ENCODE measurements around the gene SLC35F3.
"Not testable (repeated sequence)": the region's sequence is repeated elsewhere in the genome, so short reads cannot be mapped to it uniquely, and the experiment has no call there.

SLC35F3 gene

DNA sequence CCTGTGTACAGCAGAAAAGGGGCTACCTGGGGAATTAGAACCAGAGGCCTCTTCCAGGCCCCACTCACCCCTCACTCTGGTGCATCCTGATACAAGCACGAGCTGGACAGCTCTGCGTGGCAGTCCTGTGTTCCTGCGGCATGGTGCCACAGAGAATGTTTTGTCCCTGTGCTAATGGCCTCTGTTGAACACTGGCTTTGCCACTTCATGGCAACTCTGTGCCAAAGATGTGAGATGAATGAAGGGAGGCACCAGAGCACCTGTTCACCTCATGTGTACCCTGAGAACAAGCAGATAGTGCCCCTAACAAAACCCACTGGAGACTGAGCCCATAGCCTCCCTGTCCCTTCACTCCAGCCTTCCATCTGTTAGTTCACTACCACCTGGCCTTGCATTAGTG lies 269.5 kb downstream of the SLC35F3 start:
- Histone ChIP-seq H3K36me3 (ENCODE audit: control insufficient read depth, low read length) (no peaks in the 10 kb centered on the region), H3F3A (ENCODE audit: control insufficient read depth, insufficient read depth) (no peaks in the 10 kb centered on the region), H3K4me3 (ENCODE audit: low read length) (no peak overlapping the region), H3K27ac (ENCODE audit: low read depth, low read length) (no peak overlapping the region), H3K27me3 (ENCODE audit: control insufficient read depth, low read length) (no peaks in the 10 kb centered on the region), H4K20me1 (ENCODE audit: control insufficient read depth, insufficient read depth, low read depth, low read length) (no peaks in the 10 kb centered on the region), H3K4me1 (ENCODE audit: control insufficient read depth, low read length) (no peaks in the 10 kb centered on the region), H3K9me2 (replicated peaks; ENCODE audit: control insufficient read depth, low read length) (no peaks in the 10 kb centered on the region), H3K79me2 (ENCODE audit: control insufficient read depth, low read length) (no peaks in the 10 kb centered on the region), H3K9me3 (ENCODE audit: control insufficient read depth, insufficient read depth, low read length) (no peaks in the 10 kb centered on the region), H3K4me2 (ENCODE audit: low read length) (no peak overlapping the region)
- no peak for TF ChIP-seq EZH2phosphoT487 (IDR thresholded peaks at IDR 0.05; ENCODE audit: borderline replicate concordance, low read length)
- TF ChIP-seq, protein P1, sequence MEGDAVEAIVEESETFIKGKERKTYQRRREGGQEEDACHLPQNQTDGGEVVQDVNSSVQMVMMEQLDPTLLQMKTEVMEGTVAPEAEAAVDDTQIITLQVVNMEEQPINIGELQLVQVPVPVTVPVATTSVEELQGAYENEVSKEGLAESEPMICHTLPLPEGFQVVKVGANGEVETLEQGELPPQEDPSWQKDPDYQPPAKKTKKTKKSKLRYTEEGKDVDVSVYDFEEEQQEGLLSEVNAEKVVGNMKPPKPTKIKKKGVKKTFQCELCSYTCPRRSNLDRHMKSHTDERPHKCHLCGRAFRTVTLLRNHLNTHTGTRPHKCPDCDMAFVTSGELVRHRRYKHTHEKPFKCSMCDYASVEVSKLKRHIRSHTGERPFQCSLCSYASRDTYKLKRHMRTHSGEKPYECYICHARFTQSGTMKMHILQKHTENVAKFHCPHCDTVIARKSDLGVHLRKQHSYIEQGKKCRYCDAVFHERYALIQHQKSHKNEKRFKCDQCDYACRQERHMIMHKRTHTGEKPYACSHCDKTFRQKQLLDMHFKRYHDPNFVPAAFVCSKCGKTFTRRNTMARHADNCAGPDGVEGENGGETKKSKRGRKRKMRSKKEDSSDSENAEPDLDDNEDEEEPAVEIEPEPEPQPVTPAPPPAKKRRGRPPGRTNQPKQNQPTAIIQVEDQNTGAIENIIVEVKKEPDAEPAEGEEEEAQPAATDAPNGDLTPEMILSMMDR (IDR thresholded peaks at IDR 0.05; ENCODE audit: low read depth, low read length, poor library complexity, severe bottlenecking): no peak

DNA sequence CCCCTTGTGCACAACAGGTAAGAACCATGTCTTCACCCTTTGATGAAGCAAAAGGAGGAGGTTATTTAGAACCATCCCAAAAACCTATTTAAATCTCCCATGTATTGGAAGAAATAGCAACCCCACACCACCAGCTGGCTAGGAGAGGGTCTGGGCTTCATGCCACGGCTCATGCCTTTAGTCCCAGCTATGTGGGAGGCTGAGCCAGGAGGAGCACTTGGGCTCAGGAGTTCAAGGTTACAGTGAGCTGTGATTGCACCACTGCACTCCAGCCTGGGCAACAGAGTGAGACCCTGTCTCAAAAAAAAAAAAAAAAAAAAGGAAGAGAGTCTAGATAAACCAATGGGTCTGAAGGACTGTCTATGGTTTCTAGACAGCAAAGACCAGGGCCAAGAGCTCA lies 270.9 kb downstream of the SLC35F3 start:
- no peaks in the 10 kb centered on the region for H3K4me1 ChIP-seq (ENCODE audit: control insufficient read depth, low read length)
- TF ChIP-seq, protein P1 (IDR thresholded peaks at IDR 0.05; ENCODE audit: low read depth, low read length, poor library complexity, severe bottlenecking): no peak
- no peak for TF ChIP-seq EZH2phosphoT487 (IDR thresholded peaks at IDR 0.05; ENCODE audit: borderline replicate concordance, low read length)
- no peaks in the 10 kb centered on the region for H3K36me3 ChIP-seq (ENCODE audit: control insufficient read depth, low read length)
- no peaks in the 10 kb centered on the region for H3K27me3 ChIP-seq (ENCODE audit: control insufficient read depth, low read length)
- no peaks in the 10 kb centered on the region for H3K9me3 ChIP-seq (ENCODE audit: control insufficient read depth, insufficient read depth, low read length)
- H3K9me2 ChIP-seq (replicated peaks; ENCODE audit: control insufficient read depth, low read length): no peaks in the 10 kb centered on the region
- no peaks in the 10 kb centered on the region for H4K20me1 ChIP-seq (ENCODE audit: control insufficient read depth, insufficient read depth, low read depth, low read length)
- no peak overlapping the region for H3K4me3 ChIP-seq (ENCODE audit: low read length)
- H3K27ac ChIP-seq (ENCODE audit: low read depth, low read length): no peak overlapping the region
- no peaks in the 10 kb centered on the region for H3K79me2 ChIP-seq (ENCODE audit: control insufficient read depth, low read length)
- no peaks in the 10 kb centered on the region for H3F3A ChIP-seq (ENCODE audit: control insufficient read depth, insufficient read depth)
- no peak overlapping the region for H3K4me2 ChIP-seq (ENCODE audit: low read length)

DNA sequence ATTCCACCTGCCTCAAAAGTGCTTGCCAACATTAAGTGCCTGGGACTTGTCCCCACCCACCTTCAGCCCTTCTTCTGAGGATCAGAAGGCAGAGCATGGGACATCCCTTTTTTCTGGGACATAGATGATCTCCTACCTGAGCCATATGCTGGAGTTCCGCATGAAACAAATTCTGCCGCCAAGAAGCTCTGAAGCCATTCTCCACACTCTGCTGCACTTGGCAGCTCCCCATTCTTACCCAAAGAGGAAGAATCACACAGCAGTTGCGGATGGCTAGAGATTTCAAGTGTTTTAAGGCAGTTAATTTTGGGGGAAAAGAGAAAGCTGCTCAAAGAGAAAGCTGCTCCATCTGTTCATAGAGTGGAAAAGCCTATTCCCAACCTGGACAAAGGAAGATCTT lies 271.5 kb downstream of the SLC35F3 start:
- Histone ChIP-seq H3K9me3 (ENCODE audit: control insufficient read depth, insufficient read depth, low read length) (no peaks in the 10 kb centered on the region), H3K4me3 (ENCODE audit: low read length) (no peak overlapping the region), H3K27me3 (ENCODE audit: control insufficient read depth, low read length) (no peaks in the 10 kb centered on the region), H3K79me2 (ENCODE audit: control insufficient read depth, low read length) (no peaks in the 10 kb centered on the region), H3F3A (ENCODE audit: control insufficient read depth, insufficient read depth) (no peaks in the 10 kb centered on the region), H3K36me3 (ENCODE audit: control insufficient read depth, low read length) (no peaks in the 10 kb centered on the region), H3K9me2 (replicated peaks; ENCODE audit: control insufficient read depth, low read length) (no peaks in the 10 kb centered on the region), H3K4me1 (ENCODE audit: control insufficient read depth, low read length) (no peaks in the 10 kb centered on the region), H4K20me1 (ENCODE audit: control insufficient read depth, insufficient read depth, low read depth, low read length) (no peaks in the 10 kb centered on the region), H3K27ac (ENCODE audit: low read depth, low read length) (no peak overlapping the region), H3K4me2 (ENCODE audit: low read length) (no peak overlapping the region)
- TF ChIP-seq EZH2phosphoT487 (IDR thresholded peaks at IDR 0.05; ENCODE audit: borderline replicate concordance, low read length): no peak
- TF ChIP-seq, protein P1 (IDR thresholded peaks at IDR 0.05; ENCODE audit: low read depth, low read length, poor library complexity, severe bottlenecking): no peak

DNA sequence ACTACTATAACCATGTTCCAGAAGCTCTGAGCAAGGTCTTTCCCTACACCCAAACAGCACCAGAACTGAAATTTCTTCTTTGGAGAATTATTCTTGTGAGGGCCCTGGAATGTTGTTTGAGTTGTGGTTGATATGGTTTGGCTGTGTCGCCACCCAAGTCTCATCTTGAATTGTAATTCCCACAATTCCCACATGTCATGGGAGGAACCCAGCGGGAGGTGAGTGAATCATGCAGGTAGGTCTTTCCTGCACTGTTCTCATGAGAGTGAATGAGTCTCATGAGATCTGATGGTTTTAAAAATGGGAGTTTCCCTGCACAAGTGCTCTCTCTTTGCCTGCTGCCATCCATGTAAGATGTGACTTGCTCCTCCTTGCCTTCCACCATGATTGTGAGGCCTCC lies 272.4 kb downstream of the SLC35F3 start:
- H3K4me1 ChIP-seq (ENCODE audit: control insufficient read depth, low read length); H3F3A ChIP-seq (ENCODE audit: control insufficient read depth, insufficient read depth); H3K27ac ChIP-seq (ENCODE audit: low read depth, low read length); H3K4me3 ChIP-seq (ENCODE audit: low read length); H3K36me3 ChIP-seq (ENCODE audit: control insufficient read depth, low read length); H4K20me1 ChIP-seq (ENCODE audit: control insufficient read depth, insufficient read depth, low read depth, low read length); H3K9me2 ChIP-seq (replicated peaks; ENCODE audit: control insufficient read depth, low read length); H3K27me3 ChIP-seq (ENCODE audit: control insufficient read depth, low read length); H3K4me2 ChIP-seq (ENCODE audit: low read length); H3K79me2 ChIP-seq (ENCODE audit: control insufficient read depth, low read length); H3K9me3 ChIP-seq (ENCODE audit: control insufficient read depth, insufficient read depth, low read length): not testable (repeated sequence)
